Endodermal cell (in vitro differentiated cells): ENCODE data around the gene ZNF592. TPM values are rescaled to one million over a fixed set of nuclear protein-coding genes. Genes with fewer than 3 reads are reported as not detected.

Source experiments
- DNase-seq: peaks from one replicate; pipeline ENCODE4 v3.0.0-alpha.2; 2017
- H3K27ac ChIP-seq: 2 replicates; pipeline ENCODE4 v1.5.1; 2013; ENCODE audit warnings: mild to moderate bottlenecking, low read depth, low read length, moderate library complexity
- H3K27me3 ChIP-seq: 2 replicates; pipeline ENCODE4 v1.6.1; 2013; ENCODE audit warnings: mild to moderate bottlenecking, low read length, moderate library complexity; ENCODE audit not compliant: insufficient read depth, control insufficient read depth, poor library complexity, severe bottlenecking
- H3K36me3 ChIP-seq: 2 replicates; pipeline ENCODE4 v1.7.0; 2013; ENCODE audit warnings: mild to moderate bottlenecking, low read length, moderate library complexity; ENCODE audit not compliant: control insufficient read depth, insufficient read depth
- H3K4me1 ChIP-seq: one replicate; pipeline ENCODE4 v1.7.0; 2013; ENCODE audit warnings: low read length; ENCODE audit not compliant: control insufficient read depth, insufficient read depth
- H3K4me3 ChIP-seq: 2 replicates; pipeline ENCODE4 v1.5.1; 2013; ENCODE audit warnings: mild to moderate bottlenecking, low read length, moderate library complexity
- H3K9ac ChIP-seq: 2 replicates; pipeline ENCODE4 v1.6.1; 2013; ENCODE audit warnings: mild to moderate bottlenecking, low read length, moderate library complexity; ENCODE audit not compliant: poor library complexity, severe bottlenecking; ENCODE audit errors: extremely low read depth
- H3K9me3 ChIP-seq: 2 replicates; pipeline ENCODE4 v1.6.1; 2013; ENCODE audit warnings: mild to moderate bottlenecking, low read length, moderate library complexity; ENCODE audit not compliant: control insufficient read depth
- H3K27ac Mint-ChIP-seq: 2 replicates; pipeline ENCODE4 v1.8.0; 2020; ENCODE audit warnings: mixed read lengths
- H3K27me3 Mint-ChIP-seq: 2 replicates; pipeline ENCODE4 v1.8.0; 2021; ENCODE audit warnings: mild to moderate bottlenecking, mixed read lengths; ENCODE audit not compliant: insufficient read depth
- H3K36me3 Mint-ChIP-seq: 2 replicates; pipeline ENCODE4 v1.8.0; 2020; ENCODE audit warnings: low read depth, mixed read lengths
- H3K4me1 Mint-ChIP-seq: 2 replicates; pipeline ENCODE4 v1.8.0; 2020; ENCODE audit warnings: mixed read lengths
- H3K4me3 Mint-ChIP-seq: 2 replicates; pipeline ENCODE4 v1.8.0; 2020; ENCODE audit warnings: mild to moderate bottlenecking, moderate library complexity, mixed read lengths
- H3K9me3 Mint-ChIP-seq: 2 replicates; pipeline ENCODE4 v1.8.0; 2020; ENCODE audit warnings: mild to moderate bottlenecking, mixed read lengths
- CTCF ChIP-seq: fragments of 200-600 bp; sonication (generic); conservative IDR thresholded peaks from 2 replicates; pipeline ENCODE4 v1.5.0; 2021; ENCODE audit warnings: antibody characterized with exemption, mild to moderate bottlenecking
- WGBS, 2 experiments: methylation state at CpG; one replicate each; pipeline versions ENCODE4 v1.1.5 to v1.1.7; 2013; ENCODE audit warnings: missing lambda C conversion rate in 2 of 2, mixed read lengths in 1 of 2; ENCODE audit not compliant: insufficient coverage in 1 of 2, insufficient read length in 1 of 2; 5-methylcytosine and 5-hydroxymethylcytosine counted together
- total RNA-seq, 2 donors: library from RNA; stranded (reverse); fragmentation: NEBNext Ultra II Directional in 1 of 2; extraction: Animal tissue kit (Norgen Biotek cat#: 25700) in 1 of 2; gene quantifications; 2 replicates in 1 of 2; 3 replicates in 1 of 2; pipeline ENCODE4 v1.2.1, GENCODE V29; 2021

The ZNF592 gene
- total RNA-seq, 2 donors from 2014 or later: 33.3 to 35.2 TPM

- DNase-seq: peak; percentile 41
- no peaks in the 10 kb centered on the region for H3K9me3 Mint-ChIP-seq
- 92 to 96% methylated on average over 4 of the region's 4 CpGs for WGBS, 2 experiments
- Histone ChIP-seq H3K9ac (no peak overlapping the region), H3K4me1 (no peaks in the 10 kb centered on the region), H3K4me3 (no peak overlapping the region), H3K36me3 (peaks cover 21% of the 10 kb centered on the region), H3K27me3 (no peaks in the 10 kb centered on the region), H3K27ac (no peak overlapping the region), H3K9me3 (no peaks in the 10 kb centered on the region)
- H3K27me3 Mint-ChIP-seq: no peaks in the 10 kb centered on the region
- no peak for TF ChIP-seq CTCF
- peaks cover 17% of the 10 kb centered on the region for H3K36me3 Mint-ChIP-seq
- H3K27ac Mint-ChIP-seq: no peak overlapping the region
- no peak overlapping the region for H3K4me3 Mint-ChIP-seq
- H3K4me1 Mint-ChIP-seq: no peaks in the 10 kb centered on the region
Measured at GRCh38 chr15:84811151-84811550, 62.8 kb downstream of the ZNF592 start.

DNA sequence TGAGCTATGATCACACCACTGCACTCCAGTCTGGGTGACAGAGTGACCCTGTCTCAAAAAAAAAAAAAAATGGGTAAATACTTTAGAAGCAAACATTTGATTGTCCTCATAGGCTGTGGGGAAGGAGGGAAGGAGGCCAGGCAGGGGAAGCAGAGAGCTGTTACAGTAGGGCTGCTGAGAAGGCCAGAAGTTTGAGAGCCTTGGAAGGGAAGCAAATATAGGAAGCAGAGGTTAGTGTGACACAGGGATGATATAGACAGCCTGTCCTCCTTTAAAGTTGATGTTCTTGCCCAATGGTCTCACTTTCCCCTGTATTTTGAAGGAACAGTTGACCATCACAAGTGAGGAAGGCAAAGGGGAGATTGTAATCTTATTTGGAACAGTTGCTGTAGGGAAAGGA is 63.4 kb downstream of the ZNF592 start:
- TF ChIP-seq CTCF: no peak
- H3K9me3 ChIP-seq: no peaks in the 10 kb centered on the region
- H3K4me3 ChIP-seq: no peak overlapping the region
- Mint-ChIP-seq H3K9me3 (no peaks in the 10 kb centered on the region), H3K4me1 (peaks cover 3% of the 10 kb centered on the region), H3K36me3 (peaks cover 17% of the 10 kb centered on the region), H3K4me3 (no peak overlapping the region), H3K27me3 (no peaks in the 10 kb centered on the region), H3K27ac (no peak overlapping the region)
- no peak overlapping the region for H3K9ac ChIP-seq
- no peaks in the 10 kb centered on the region for H3K27me3 ChIP-seq
- peaks cover 16% of the 10 kb centered on the region for H3K36me3 ChIP-seq
- peaks cover 3% of the 10 kb centered on the region for H3K4me1 ChIP-seq
- DNase-seq: peak; percentile 14
- no peak overlapping the region for H3K27ac ChIP-seq

- Histone ChIP-seq H3K9me3 (no peaks in the 10 kb centered on the region), H3K36me3 (peaks cover 9% of the 10 kb centered on the region), H3K4me1 (peaks cover 4% of the 10 kb centered on the region), H3K9ac (no peak overlapping the region), H3K4me3 (no peak overlapping the region), H3K27me3 (no peaks in the 10 kb centered on the region), H3K27ac (no peak overlapping the region)
- no peak overlapping the region for H3K4me3 Mint-ChIP-seq
- DNase-seq: peak; percentile 10
- WGBS, 2 experiments: 91 to 100% methylated on average over 1 to 2 of the region's 2 CpGs
- H3K36me3 Mint-ChIP-seq: peaks cover 12% of the 10 kb centered on the region
- TF ChIP-seq CTCF: no peak
- H3K9me3 Mint-ChIP-seq: no peaks in the 10 kb centered on the region
- no peaks in the 10 kb centered on the region for H3K27me3 Mint-ChIP-seq
- H3K27ac Mint-ChIP-seq: no peak overlapping the region
- H3K4me1 Mint-ChIP-seq: peaks cover 3% of the 10 kb centered on the region
Measured at GRCh38 chr15:84812842-84813241, 64.5 kb downstream of the ZNF592 start.
